GM12878 (cell line): Measurements from ENCODE around the gene ALDH1L1. TPM values are rescaled to one million over a fixed set of nuclear protein-coding genes. Genes with fewer than 3 reads are reported as not detected.

ENCODE experiments used
- ATAC-seq: fragments of 200-7000 bp; cut with Tn5 transposase; 3 replicates; pipeline ENCODE4 v1.9.1; 2020; ENCODE audit warnings: mild to moderate bottlenecking, moderate library complexity
- BruUV-seq: library from RNA; stranded (reverse); fragments of 400-500 nt; replicated peaks from 2 replicates; lab custom pipeline; 2021; lab: Mats Ljungman, UMichigan
- CTCF ChIA-PET: fragments of 300-600 bp; sonication (Branson Sonifier 250); formaldehyde crosslinking; extraction: SDS; loops from one replicate; lab custom pipeline; 2021; ENCODE audit warnings: inconsistent platforms; lab: Yijun Ruan, JAX
- POLR2A ChIA-PET: fragments of 350-600 bp; formaldehyde crosslinking; extraction: SDS; loops from one replicate; lab custom pipeline; 2021; ENCODE audit warnings: inconsistent platforms; lab: Charles Lee
- RAD21 ChIA-PET: fragments of 300-600 bp; sonication (Branson Sonifier 250); formaldehyde crosslinking; loops from one replicate; lab custom pipeline; 2023; ENCODE audit warnings: antibody characterized with exemption; ENCODE audit not compliant: unreplicated experiment; lab: Charles Lee
- SMC1A ChIA-PET: fragments of 300-600 bp; sonication (Branson Sonifier 250); formaldehyde crosslinking; loops from one replicate; lab custom pipeline; 2023; ENCODE audit not compliant: unreplicated experiment, uncharacterized antibody; lab: Charles Lee
- DNase-seq: peaks from one replicate; pipeline ENCODE4 v3.0.0-alpha.2; 2011; ENCODE audit warnings: low read depth, low spot score
- FAIRE-seq: peaks from 3 replicates; lab custom pipeline; 2011; peaks lifted over from hg19 to GRCh38; lab: Jason Lieb, UNC
- H2AFZ ChIP-seq: 2 replicates; pipeline ENCODE4 v1.6.0; 2011; ENCODE audit warnings: low read depth, low read length, control low read depth; ENCODE audit not compliant: control insufficient read depth
- H3K27ac ChIP-seq: 2 replicates; pipeline ENCODE4 v1.5.1; 2011; ENCODE audit warnings: control low read depth; ENCODE audit not compliant: control insufficient read depth, insufficient read depth
- H3K27me3 ChIP-seq, 2 experiments: replicated peaks in 1 of 2; 2 replicates each; pipeline versions ENCODE4 v1.6.0 to v1.6.1; 2011; ENCODE audit warnings: low read length in 1 of 2; ENCODE audit not compliant: control insufficient read depth in 2 of 2, insufficient read depth in 2 of 2
- H3K36me3 ChIP-seq, 2 experiments: 2 replicates each; pipeline ENCODE4 v1.5.1; 2011; ENCODE audit warnings: low read length in 1 of 2; ENCODE audit not compliant: control insufficient read depth in 2 of 2, insufficient read depth in 2 of 2
- H3K4me1 ChIP-seq: 2 replicates; pipeline ENCODE4 v1.6.1; 2011; ENCODE audit warnings: mild to moderate bottlenecking, low read length, moderate library complexity, mixed read lengths; ENCODE audit not compliant: control insufficient read depth, insufficient read depth
- H3K4me2 ChIP-seq: 2 replicates; pipeline ENCODE4 v1.6.0; 2011; ENCODE audit warnings: control low read depth; ENCODE audit not compliant: control insufficient read depth, insufficient read depth
- H3K4me3 ChIP-seq: fragments of 200-600 bp; sonication (generic); 2 replicates; pipeline ENCODE4 v1.5.1; 2016
- H3K79me2 ChIP-seq: 2 replicates; pipeline ENCODE4 v1.6.0; 2011; ENCODE audit warnings: low read length; ENCODE audit not compliant: control insufficient read depth, insufficient read depth
- H3K9ac ChIP-seq: 2 replicates; pipeline ENCODE4 v1.8.0; 2011; ENCODE audit warnings: low read length, control low read depth, mixed read lengths; ENCODE audit not compliant: control insufficient read depth, insufficient read depth
- H3K9me3 ChIP-seq: replicated peaks from 3 replicates; pipeline ENCODE4 v1.5.1; 2011; ENCODE audit warnings: mild to moderate bottlenecking, low read length; ENCODE audit not compliant: control insufficient read depth, insufficient read depth
- H4K20me1 ChIP-seq: 2 replicates; pipeline ENCODE4 v1.6.0; 2011; ENCODE audit not compliant: control insufficient read depth, insufficient read depth
- ATF2 ChIP-seq: IDR thresholded peaks from 2 replicates; pipeline ENCODE4 v1.6.1; 2012; ENCODE audit warnings: low read length, inconsistent platforms
- ATF7 ChIP-seq: fragments of 450-650 bp; IDR thresholded peaks from 2 replicates; pipeline ENCODE4 v1.6.1; 2016; ENCODE audit warnings: low read depth, mild to moderate bottlenecking
- BCL11A ChIP-seq: IDR thresholded peaks from 2 replicates; pipeline ENCODE4 v1.6.1; 2011; ENCODE audit warnings: low read depth, low read length
- BHLHE40 ChIP-seq, 2 experiments: fragments of 450-650 bp in 1 of 2; IDR thresholded peaks; 2 replicates each; pipeline ENCODE4 v1.6.1; 2011 to 2017; ENCODE audit warnings: low read depth in 2 of 2, borderline replicate concordance in 1 of 2, improper control_type of control experiment in 1 of 2, low read length in 1 of 2, mild to moderate bottlenecking in 1 of 2
- CEBPB ChIP-seq, 2 experiments: fragments of 150-350 bp in 1 of 2; IDR thresholded peaks; 2 replicates each; pipeline ENCODE4 v1.6.1; 2012 to 2014; ENCODE audit warnings: low read depth in 2 of 2, low read length in 2 of 2, borderline replicate concordance in 1 of 2, inconsistent platforms in 1 of 2
- EGR1 ChIP-seq, 2 experiments: IDR thresholded peaks; 1 replicate in 1 of 2; 2 replicates in 1 of 2; pipeline ENCODE4 v1.6.1; 2011 to 2012; ENCODE audit warnings: low read depth in 2 of 2, low read length in 2 of 2, borderline replicate concordance in 1 of 2, mild to moderate bottlenecking in 1 of 2, moderate library complexity in 1 of 2
- IKZF2 ChIP-seq, 2 experiments: fragments of 450-650 bp; IDR thresholded peaks; 2 replicates each; pipeline ENCODE4 v1.6.1; 2017; ENCODE audit warnings: mild to moderate bottlenecking in 2 of 2, moderate library complexity in 2 of 2
- IRF4 ChIP-seq: IDR thresholded peaks from 2 replicates; pipeline ENCODE4 v1.6.1; 2011; ENCODE audit warnings: low read depth, low read length
- JUNB ChIP-seq: IDR thresholded peaks from 2 replicates; pipeline ENCODE4 v1.6.1; 2016; ENCODE audit warnings: antibody characterized with exemption, mild to moderate bottlenecking
- MEF2B ChIP-seq: fragments of 450-650 bp; IDR thresholded peaks from 2 replicates; pipeline ENCODE4 v1.6.1; 2018; ENCODE audit warnings: mild to moderate bottlenecking, moderate library complexity; ENCODE audit not compliant: partially characterized antibody, poor library complexity, severe bottlenecking
- MTA2 ChIP-seq: fragments of 450-650 bp; IDR thresholded peaks from 2 replicates; pipeline ENCODE4 v1.6.1; 2016; ENCODE audit warnings: low read depth, mild to moderate bottlenecking, moderate library complexity
- NBN ChIP-seq: fragments of 450-650 bp; IDR thresholded peaks from 2 replicates; pipeline ENCODE4 v1.6.1; 2016
- NFIC ChIP-seq: IDR thresholded peaks from 2 replicates; pipeline ENCODE4 v1.6.1; 2012; ENCODE audit warnings: low read depth, mild to moderate bottlenecking, inconsistent platforms, low read length, moderate library complexity
- NFYA ChIP-seq: IDR thresholded peaks from 2 replicates; pipeline ENCODE4 v1.6.1; 2011; ENCODE audit warnings: low read depth, mild to moderate bottlenecking, low read length, improper control_type of control experiment, borderline replicate concordance
- NR2F1 ChIP-seq: fragments of 450-650 bp; conservative IDR thresholded peaks from 2 replicates; pipeline ENCODE4 v1.6.1; 2017; ENCODE audit warnings: mild to moderate bottlenecking
- PAX5 ChIP-seq: IDR thresholded peaks from 2 replicates; pipeline ENCODE4 v1.6.1; 2011; ENCODE audit warnings: low read depth, low read length, borderline replicate concordance
- POU2F2 ChIP-seq: IDR thresholded peaks from 3 replicates; pipeline ENCODE4 v1.6.1; 2011; ENCODE audit warnings: low read depth, mild to moderate bottlenecking, low read length, borderline replicate concordance
- RUNX3 ChIP-seq: IDR thresholded peaks from 2 replicates; pipeline ENCODE4 v1.6.1; 2012; ENCODE audit warnings: low read length, inconsistent platforms
- SRF ChIP-seq, 2 experiments: IDR thresholded peaks; 2 replicates each; pipeline ENCODE4 v1.6.1; 2011; ENCODE audit warnings: low read depth in 2 of 2, low read length in 2 of 2, mild to moderate bottlenecking in 1 of 2, moderate library complexity in 1 of 2
- TCF12 ChIP-seq: IDR thresholded peaks from 2 replicates; pipeline ENCODE4 v1.6.1; 2011; ENCODE audit warnings: low read depth, mild to moderate bottlenecking, low read length
- WGBS: methylation state at CpG from one replicate; pipeline ENCODE4 v1.1.6; 2016; ENCODE audit warnings: low lambda C conversion rate; ENCODE audit not compliant: insufficient replicate concordance, insufficient coverage; ENCODE audit errors: missing lambda C conversion rate; 5-methylcytosine and 5-hydroxymethylcytosine counted together
- in situ Hi-C: fragments of 300-500 bp; cut with MboI; formaldehyde crosslinking; loops from 9 replicates; pipeline ENCODE4 v1.14.3; 2018; ENCODE audit warnings: mixed read lengths
- intact Hi-C: fragments of 100-400 bp; cut with micrococcal nuclease; formaldehyde crosslinking; loops from one replicate; pipeline ENCODE4 v1.14.2; 2022; ENCODE audit not compliant: unreplicated experiment
- polyA plus RNA-seq, 11 experiments: library from polyadenylated mRNA; depleted of rRNA in 4 of 11; unstranded in 6 of 11; stranded (reverse) in 5 of 11; fragments of >200 nt; fragmentation: Nextera tagmentation in 4 of 11; fragmentation: Illumina TruSeq in 1 of 11; extraction: Ambion mirVana in 4 of 11; extraction: Trizol in 1 of 11; gene quantifications; 1 replicate in 1 of 11; 2 replicates in 10 of 11; pipeline versions ENCODE4 v1.2.1 to v1.2.3, GENCODE V29; 2011 to 2016; ENCODE audit warnings: inconsistent platforms in 2 of 11, missing spikeins in 2 of 11, low read depth in 1 of 11
- total RNA-seq, 4 experiments: library from RNA; depleted of rRNA in 3 of 4; stranded (reverse); fragments of >200 nt in 3 of 4; fragmentation: Illumina TruSeq in 1 of 4; extraction: Trizol in 1 of 4; gene quantifications; 2 replicates each; pipeline versions ENCODE4 v1.2.1 to v1.2.3, GENCODE V29; 2013 to 2021

Gene ALDH1L1
- total and polyA plus RNA-seq, 10 of the 15 experiments (the other 5 are each of a cell fraction or from before 2014, with no cell fraction given): 0.04 to 18.2 (median 0.45) TPM

- ChIA-PET RAD21 (no interaction called here), SMC1A (interaction anchor here (1.2 kb wide), 1 partner anchor 14 kb away, joined by 7 read pairs; no protein-coding TSS in a partner anchor), POLR2A (no interaction called here), CTCF (no interaction called here)
- no peak overlapping the region for H3K9ac ChIP-seq
- intact Hi-C loops (no loop called here), in situ Hi-C loops (no loop called here)
- peaks cover 10% of the 10 kb centered on the region; the same call in 1 of the 2 replicates for H3K4me1 ChIP-seq
- no peaks in the 10 kb centered on the region for H3K79me2 ChIP-seq
- peaks cover 0 to 2% of the 10 kb centered on the region in 2 experiments; a peak in 1 of 4 replicates for H3K27me3 ChIP-seq
- no peaks in the 10 kb centered on the region for H3K36me3 ChIP-seq
- H3K9me3 ChIP-seq: peaks cover 7% of the 10 kb centered on the region; the same call in 2 of the 3 replicates
- ATAC-seq (peak; percentile 92), FAIRE-seq (no peak), DNase-seq (peak; percentile 19)
- peak; percentile 91 for TF ChIP-seq IRF4
- peak; percentile 70 for TF ChIP-seq ATF2
- TF ChIP-seq MTA2: peak; percentile 30; the same call in 1 of the 2 replicates
- TF ChIP-seq NBN: no peak
- TF ChIP-seq JUNB: peak; percentile 82
- peak; percentile 68; the same call in 1 of the 2 replicates for TF ChIP-seq TCF12
- no peak for TF ChIP-seq CEBPB (IDR thresholded peaks at IDR 0.05; ENCODE audit: borderline replicate concordance in 1 of 2, low read depth in 2 of 2, low read length in 2 of 2)
- TF ChIP-seq NFIC: peak; percentile 46; the same call in 1 of the 2 replicates
- 0 out of 4 replicates have a peak, but pooled peaks of 1 of the 2 experiments have one; percentile 44 for TF ChIP-seq SRF (IDR thresholded peaks at IDR 0.05; ENCODE audit: low read depth in 2 of 2, low read length in 2 of 2)
- 0 out of 4 replicates have a peak, but pooled peaks of 1 of the 2 experiments have one; percentile 18 for TF ChIP-seq IKZF2 (IDR thresholded peaks at IDR 0.05)
- TF ChIP-seq POU2F2: peak; percentile 69; the same call in 2 of the 3 replicates
- peak; percentile 25 for TF ChIP-seq MEF2B
- TF ChIP-seq EGR1 (IDR thresholded peaks at IDR 0.05; ENCODE audit: borderline replicate concordance in 1 of 2, low read depth in 2 of 2, low read length in 2 of 2): no peak
- no peak for TF ChIP-seq NFYA
- TF ChIP-seq PAX5: peak; percentile 69; the same call in 1 of the 2 replicates
- peak; percentile 38; the same call in 1 of the 2 replicates for TF ChIP-seq NR2F1
- TF ChIP-seq RUNX3: peak; percentile 89
- TF ChIP-seq BHLHE40 (IDR thresholded peaks at IDR 0.05; ENCODE audit: borderline replicate concordance in 1 of 2, low read depth in 2 of 2, low read length in 1 of 2): no peak
- TF ChIP-seq BCL11A: peak; percentile 41; the same call in 1 of the 2 replicates
- peak; percentile 60; the same call in 1 of the 2 replicates for TF ChIP-seq ATF7
- H3K27ac ChIP-seq: no peak overlapping the region
- BruUV-seq: no TSS peak
- 31% methylated on average over 18 of the region's 18 CpGs for WGBS
- peak overlapping the region; percentile 38 for H3K4me2 ChIP-seq
- H2AFZ ChIP-seq: no peak overlapping the region
- H4K20me1 ChIP-seq: no peaks in the 10 kb centered on the region; the same call in 1 of the 2 replicates
- H3K4me3 ChIP-seq: no peak overlapping the region
These were observed 79.6 kb downstream of the ALDH1L1 start for GRCh38 chr3:126100634-126101301.
